ENCODE results near the gene TOM1L1.

TOM1L1 gene

DNA sequence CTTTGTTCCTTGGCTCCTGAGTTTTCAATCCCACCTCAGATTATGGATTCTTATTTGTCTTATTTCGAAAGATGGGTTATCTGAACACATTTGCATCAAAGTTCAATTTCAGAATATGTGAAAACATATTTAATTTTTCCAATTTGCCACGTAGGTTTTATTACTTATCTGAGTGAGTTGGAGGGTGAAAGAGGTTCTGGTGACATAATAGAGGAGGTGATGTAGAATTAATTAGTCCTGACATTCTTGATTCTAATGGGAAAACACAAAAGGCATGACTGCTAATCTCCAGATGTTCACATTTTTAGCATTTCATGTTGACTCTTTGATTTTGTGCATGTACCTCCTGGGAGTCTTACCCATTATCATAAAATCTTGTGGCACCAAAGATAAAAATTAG lies 9.1 kb downstream of the TOM1L1 start:
- H3K4me1 ChIP-seq (ENCODE audit: control insufficient read depth, insufficient read depth, low read length), result peaks cover 2% of the 10 kb centered on the region; the same call in 1 of the 2 replicates
- no CpG with 5 or more reads among the region's 2 CpGs for WGBS (ENCODE audit: insufficient coverage, insufficient read length)
- H3K27me3 ChIP-seq (ENCODE audit: control insufficient read depth, insufficient read depth, low read length), result no peaks in the 10 kb centered on the region
- peaks cover 8% of the 10 kb centered on the region; the same call in 1 of the 2 replicates for H3K36me3 ChIP-seq (ENCODE audit: control insufficient read depth, insufficient read depth, low read length)
- no peaks in the 10 kb centered on the region for H3K9me3 ChIP-seq (ENCODE audit: control insufficient read depth, insufficient read depth, low read length)
- no peak overlapping the region for H3K27ac ChIP-seq (ENCODE audit: low read length)
- H3K4me3 ChIP-seq (ENCODE audit: low read length), result no peak overlapping the region
- no peak for DNase-seq (ENCODE audit: low read depth, low spot score)

DNA sequence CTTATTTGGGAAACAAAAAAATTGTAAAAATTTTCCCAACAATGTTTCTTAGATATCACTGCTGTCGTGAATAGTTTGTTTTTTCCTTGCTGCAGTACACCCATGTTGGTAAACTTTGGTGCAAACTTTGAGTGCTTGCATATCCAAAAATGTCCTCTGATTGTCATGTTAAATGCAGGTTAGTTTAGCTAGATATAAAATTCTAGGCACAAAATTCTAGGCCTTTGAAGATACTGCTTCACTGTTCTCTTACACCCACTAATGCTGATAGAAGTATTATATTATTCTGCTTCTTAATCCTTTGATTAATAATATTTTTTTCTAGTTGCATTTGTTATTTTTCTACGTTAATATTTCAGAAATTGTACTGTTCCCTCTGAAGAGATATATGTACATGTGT lies 16.1 kb downstream of the TOM1L1 start:
- Histone ChIP-seq H3K9me3 (ENCODE audit: control insufficient read depth, insufficient read depth, low read length) (no peaks in the 10 kb centered on the region), H3K4me3 (ENCODE audit: low read length) (no peak overlapping the region), H3K4me1 (ENCODE audit: control insufficient read depth, insufficient read depth, low read length) (no peaks in the 10 kb centered on the region), H3K27ac (ENCODE audit: low read length) (no peak overlapping the region), H3K36me3 (ENCODE audit: control insufficient read depth, insufficient read depth, low read length) (peaks cover 7% of the 10 kb centered on the region; the same call in 1 of the 2 replicates), H3K27me3 (ENCODE audit: control insufficient read depth, insufficient read depth, low read length) (no peaks in the 10 kb centered on the region)
- no CpG with 5 or more reads among the region's 2 CpGs for WGBS (ENCODE audit: insufficient coverage, insufficient read length)
- DNase-seq (ENCODE audit: low read depth, low spot score), result no peak

DNA sequence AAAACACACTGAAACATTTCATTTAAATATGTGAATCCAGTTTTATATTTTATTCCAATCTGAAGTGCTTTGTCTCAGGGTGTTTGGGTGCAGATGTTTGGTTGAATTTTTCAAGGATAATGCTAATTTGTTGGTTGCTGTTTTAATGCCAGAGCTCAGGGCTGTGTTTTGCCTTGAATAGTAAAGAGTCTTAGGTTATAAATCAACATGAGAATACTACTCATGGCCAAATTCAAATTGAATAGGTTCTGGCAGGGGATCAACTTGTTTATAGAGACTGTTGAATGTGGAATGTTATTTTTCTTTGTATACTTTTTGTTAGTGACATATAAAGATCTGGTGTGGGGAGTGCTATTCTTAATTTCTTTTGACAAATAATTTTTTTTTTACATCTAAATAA lies 18.8 kb downstream of the TOM1L1 start:
- Histone ChIP-seq H3K27me3 (ENCODE audit: control insufficient read depth, insufficient read depth, low read length) (no peaks in the 10 kb centered on the region), H3K36me3 (ENCODE audit: control insufficient read depth, insufficient read depth, low read length) (peaks cover 7% of the 10 kb centered on the region; the same call in 1 of the 2 replicates), H3K27ac (ENCODE audit: low read length) (no peak overlapping the region), H3K4me1 (ENCODE audit: control insufficient read depth, insufficient read depth, low read length) (no peaks in the 10 kb centered on the region), H3K4me3 (ENCODE audit: low read length) (no peak overlapping the region), H3K9me3 (ENCODE audit: control insufficient read depth, insufficient read depth, low read length) (no peaks in the 10 kb centered on the region)
- DNase-seq (ENCODE audit: low read depth, low spot score), result no peak

DNA sequence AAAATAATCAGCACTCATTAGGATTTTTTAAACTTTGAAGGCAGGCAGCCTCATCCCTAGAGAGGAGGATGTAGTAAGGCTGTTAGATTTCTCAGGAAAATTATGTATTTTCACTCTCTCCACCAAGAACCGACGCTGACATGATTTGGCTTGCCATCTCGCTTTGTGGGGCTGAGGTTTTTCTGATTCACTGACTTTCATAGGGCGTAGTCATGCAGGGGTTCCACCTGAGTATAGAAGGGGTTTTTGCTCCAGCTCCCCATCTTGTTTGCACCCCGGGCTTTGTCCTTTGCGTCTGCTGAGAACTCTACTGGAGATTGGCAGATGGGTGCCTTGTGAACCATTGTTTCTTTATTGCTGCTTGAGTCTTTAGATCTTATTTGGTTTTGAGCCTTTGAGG lies 20.2 kb downstream of the TOM1L1 start:
- no peak for DNase-seq (ENCODE audit: low read depth, low spot score)

DNA sequence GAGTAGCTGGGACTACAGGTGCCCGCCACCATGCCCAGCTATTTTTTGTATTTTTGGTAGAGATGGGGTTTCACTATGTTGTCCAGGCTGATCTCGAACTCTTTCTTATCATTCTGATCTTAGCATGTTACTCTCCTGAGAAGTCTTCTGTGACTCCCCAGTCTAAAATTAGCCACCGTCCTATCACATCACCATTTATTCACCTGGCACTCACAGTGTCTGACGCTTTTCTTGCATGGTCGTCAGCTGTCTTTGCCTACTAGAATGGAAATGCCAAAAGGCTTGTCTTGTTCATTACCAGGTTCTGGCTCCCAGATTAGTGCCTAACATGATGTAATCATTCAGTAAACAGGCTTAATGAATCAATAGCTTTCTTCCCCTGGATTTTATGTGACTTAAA lies 23.8 kb downstream of the TOM1L1 start:
- H3K4me1 ChIP-seq (ENCODE audit: control insufficient read depth, insufficient read depth, low read length), result no peaks in the 10 kb centered on the region
- no peak overlapping the region for H3K4me3 ChIP-seq (ENCODE audit: low read length)
- H3K27me3 ChIP-seq (ENCODE audit: control insufficient read depth, insufficient read depth, low read length), result no peaks in the 10 kb centered on the region
- no peak overlapping the region for H3K27ac ChIP-seq (ENCODE audit: low read length)
- DNase-seq (ENCODE audit: low read depth, low spot score), result no peak
- H3K9me3 ChIP-seq (ENCODE audit: control insufficient read depth, insufficient read depth, low read length), result no peaks in the 10 kb centered on the region
- WGBS (ENCODE audit: insufficient coverage, insufficient read length), result no CpG with 5 or more reads among the region's 5 CpGs
- H3K36me3 ChIP-seq (ENCODE audit: control insufficient read depth, insufficient read depth, low read length), result peaks cover 3% of the 10 kb centered on the region; the same call in 1 of the 2 replicates

More for the DNA sequence above, 20.2 kb downstream of the TOM1L1 start:
- Histone ChIP-seq H3K27ac (ENCODE audit: low read length) (no peak overlapping the region), H3K4me1 (ENCODE audit: control insufficient read depth, insufficient read depth, low read length) (no peaks in the 10 kb centered on the region), H3K9me3 (ENCODE audit: control insufficient read depth, insufficient read depth, low read length) (no peaks in the 10 kb centered on the region), H3K4me3 (ENCODE audit: low read length) (no peak overlapping the region), H3K27me3 (ENCODE audit: control insufficient read depth, insufficient read depth, low read length) (no peaks in the 10 kb centered on the region), H3K36me3 (ENCODE audit: control insufficient read depth, insufficient read depth, low read length) (peaks cover 3% of the 10 kb centered on the region; the same call in 1 of the 2 replicates)
- WGBS (ENCODE audit: insufficient coverage, insufficient read length), result no CpG with 5 or more reads among the region's 6 CpGs

DNA sequence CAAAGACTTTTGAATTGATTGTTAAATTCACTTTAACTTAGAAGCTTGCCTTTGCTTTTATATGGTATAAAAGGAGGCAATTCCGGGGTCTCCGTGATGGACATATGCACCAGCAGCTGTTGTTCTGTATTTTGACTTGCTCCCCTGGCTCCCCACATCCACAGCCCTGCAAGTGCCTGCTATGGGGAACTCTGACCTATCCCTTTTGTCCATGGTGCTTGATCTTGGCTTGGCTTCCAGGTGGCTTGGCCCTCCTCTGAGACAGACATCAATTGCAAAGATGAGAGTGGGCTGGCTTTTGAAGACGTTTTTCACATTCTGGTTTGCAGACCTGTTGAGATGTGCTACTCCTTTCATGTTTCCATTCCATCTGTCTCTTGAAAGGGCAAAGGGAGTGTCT lies 26.9 kb downstream of the TOM1L1 start:
- peaks cover 3% of the 10 kb centered on the region; the same call in 1 of the 2 replicates for H3K36me3 ChIP-seq (ENCODE audit: control insufficient read depth, insufficient read depth, low read length)
- no peak overlapping the region for H3K4me3 ChIP-seq (ENCODE audit: low read length)
- H3K4me1 ChIP-seq (ENCODE audit: control insufficient read depth, insufficient read depth, low read length), result no peaks in the 10 kb centered on the region
- no CpG with 5 or more reads among the region's 3 CpGs for WGBS (ENCODE audit: insufficient coverage, insufficient read length)
- no peak overlapping the region for H3K27ac ChIP-seq (ENCODE audit: low read length)
- H3K9me3 ChIP-seq (ENCODE audit: control insufficient read depth, insufficient read depth, low read length), result no peaks in the 10 kb centered on the region
- DNase-seq (ENCODE audit: low read depth, low spot score), result no peak
- no peaks in the 10 kb centered on the region for H3K27me3 ChIP-seq (ENCODE audit: control insufficient read depth, insufficient read depth, low read length)

DNA sequence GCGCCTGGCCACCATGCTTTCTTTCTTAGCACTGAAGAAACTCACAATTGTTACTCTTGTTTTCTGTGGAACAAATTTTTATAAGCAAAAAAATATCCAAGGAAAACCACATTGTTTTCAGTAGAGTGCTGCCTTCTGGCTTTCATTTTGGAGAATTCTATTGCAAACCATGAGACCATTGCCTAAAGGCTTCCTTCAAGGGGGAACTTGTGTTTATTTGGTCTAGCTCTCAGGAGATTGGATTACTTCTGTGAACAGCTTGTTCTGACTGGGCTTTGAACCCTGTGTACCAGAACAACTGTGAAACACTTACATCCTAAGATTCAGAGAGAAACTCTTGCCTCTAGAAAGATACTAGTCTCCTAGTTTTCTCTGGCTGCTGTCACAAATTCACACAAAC lies 32.1 kb downstream of the TOM1L1 start:
- no CpG with 5 or more reads among the region's 1 CpG for WGBS (ENCODE audit: insufficient coverage, insufficient read length)
- no peak overlapping the region for H3K4me3 ChIP-seq (ENCODE audit: low read length)
- no peaks in the 10 kb centered on the region for H3K9me3 ChIP-seq (ENCODE audit: control insufficient read depth, insufficient read depth, low read length)
- no peaks in the 10 kb centered on the region for H3K4me1 ChIP-seq (ENCODE audit: control insufficient read depth, insufficient read depth, low read length)
- DNase-seq (ENCODE audit: low read depth, low spot score), result no peak
- H3K27ac ChIP-seq (ENCODE audit: low read length), result no peak overlapping the region
- peaks cover 23% of the 10 kb centered on the region; the same call in 1 of the 2 replicates for H3K36me3 ChIP-seq (ENCODE audit: control insufficient read depth, insufficient read depth, low read length)
- no peaks in the 10 kb centered on the region for H3K27me3 ChIP-seq (ENCODE audit: control insufficient read depth, insufficient read depth, low read length)

DNA sequence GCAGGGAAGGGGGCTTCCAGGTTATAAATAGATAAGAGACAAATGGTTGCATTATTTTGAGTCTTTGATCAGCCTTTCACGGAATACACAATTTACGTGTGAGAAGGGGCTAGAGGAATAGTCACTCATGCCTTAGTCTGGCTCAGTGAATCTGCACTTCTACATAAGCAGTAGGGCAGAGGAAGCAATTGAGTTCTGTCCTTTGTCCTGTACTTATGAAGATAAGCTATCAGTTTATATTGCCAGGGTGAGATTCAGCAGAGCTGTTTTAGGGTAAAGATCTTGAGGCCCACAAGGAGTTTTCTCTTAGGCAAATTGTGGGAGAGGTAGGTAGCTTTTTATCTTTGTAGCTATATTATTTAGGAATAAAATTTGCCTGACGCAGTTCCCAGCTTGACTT lies 33.3 kb downstream of the TOM1L1 start:
- Histone ChIP-seq H3K9me3 (ENCODE audit: control insufficient read depth, insufficient read depth, low read length) (no peaks in the 10 kb centered on the region), H3K4me3 (ENCODE audit: low read length) (no peak overlapping the region), H3K27me3 (ENCODE audit: control insufficient read depth, insufficient read depth, low read length) (no peaks in the 10 kb centered on the region), H3K4me1 (ENCODE audit: control insufficient read depth, insufficient read depth, low read length) (no peaks in the 10 kb centered on the region), H3K36me3 (ENCODE audit: control insufficient read depth, insufficient read depth, low read length) (peaks cover 23% of the 10 kb centered on the region; the same call in 1 of the 2 replicates), H3K27ac (ENCODE audit: low read length) (no peak overlapping the region)
- no CpG with 5 or more reads among the region's 3 CpGs for WGBS (ENCODE audit: insufficient coverage, insufficient read length)
- no peak for DNase-seq (ENCODE audit: low read depth, low spot score)

DNA sequence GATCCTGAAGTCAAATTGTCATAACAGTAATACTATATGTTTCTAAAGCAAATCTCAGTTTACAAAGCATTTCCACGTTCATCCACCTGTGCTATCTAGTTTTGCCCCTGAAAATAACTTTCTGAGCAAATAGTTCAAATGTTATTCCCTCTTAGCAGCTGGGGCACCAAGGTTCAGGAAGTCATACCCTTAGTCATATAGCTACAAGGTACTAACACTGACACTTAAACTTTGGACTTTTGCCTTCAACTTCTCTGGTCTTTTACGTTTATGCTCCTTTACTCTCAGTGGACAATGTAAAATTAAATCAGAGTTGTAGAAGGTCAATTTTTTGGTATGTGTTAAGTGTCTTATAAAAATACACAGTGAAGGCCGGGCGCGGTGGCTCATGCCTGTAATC lies 34.8 kb downstream of the TOM1L1 start:
- no peak for DNase-seq (ENCODE audit: low read depth, low spot score)
- H3K27me3 ChIP-seq (ENCODE audit: control insufficient read depth, insufficient read depth, low read length), result no peaks in the 10 kb centered on the region
- no peaks in the 10 kb centered on the region for H3K4me1 ChIP-seq (ENCODE audit: control insufficient read depth, insufficient read depth, low read length)
- H3K4me3 ChIP-seq (ENCODE audit: low read length), result no peak overlapping the region
- no CpG with 5 or more reads among the region's 5 CpGs for WGBS (ENCODE audit: insufficient coverage, insufficient read length)
- peaks cover 29% of the 10 kb centered on the region; the same call in 1 of the 2 replicates for H3K36me3 ChIP-seq (ENCODE audit: control insufficient read depth, insufficient read depth, low read length)
- no peaks in the 10 kb centered on the region for H3K9me3 ChIP-seq (ENCODE audit: control insufficient read depth, insufficient read depth, low read length)
- H3K27ac ChIP-seq (ENCODE audit: low read length), result no peak overlapping the region

DNA sequence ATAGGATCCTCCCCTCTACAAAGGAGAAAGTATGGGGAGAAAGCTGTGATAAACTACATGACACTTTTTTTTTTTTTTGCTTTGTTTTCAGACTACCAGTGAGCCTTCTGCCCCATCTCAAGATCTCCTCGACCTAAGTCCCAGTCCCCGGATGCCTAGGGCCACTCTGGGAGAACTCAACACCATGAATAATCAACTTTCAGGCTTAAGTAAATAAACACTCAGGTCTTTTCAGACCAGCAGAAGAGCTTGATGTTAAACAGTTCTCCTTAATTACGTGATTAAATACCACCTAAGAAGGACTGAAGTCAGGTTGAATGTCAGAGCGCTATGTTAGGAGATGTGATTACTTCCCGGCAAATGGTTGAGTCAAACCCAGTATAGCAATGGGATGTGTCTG lies 36.4 kb downstream of the TOM1L1 start:
- WGBS (ENCODE audit: insufficient coverage, insufficient read length), result no CpG with 5 or more reads among the region's 5 CpGs
- Histone ChIP-seq H3K4me1 (ENCODE audit: control insufficient read depth, insufficient read depth, low read length) (no peaks in the 10 kb centered on the region), H3K27ac (ENCODE audit: low read length) (no peak overlapping the region), H3K27me3 (ENCODE audit: control insufficient read depth, insufficient read depth, low read length) (no peaks in the 10 kb centered on the region), H3K36me3 (ENCODE audit: control insufficient read depth, insufficient read depth, low read length) (peaks cover 29% of the 10 kb centered on the region; the same call in 1 of the 2 replicates), H3K4me3 (ENCODE audit: low read length) (no peak overlapping the region), H3K9me3 (ENCODE audit: control insufficient read depth, insufficient read depth, low read length) (no peaks in the 10 kb centered on the region)
- DNase-seq (ENCODE audit: low read depth, low spot score), result no peak

DNA sequence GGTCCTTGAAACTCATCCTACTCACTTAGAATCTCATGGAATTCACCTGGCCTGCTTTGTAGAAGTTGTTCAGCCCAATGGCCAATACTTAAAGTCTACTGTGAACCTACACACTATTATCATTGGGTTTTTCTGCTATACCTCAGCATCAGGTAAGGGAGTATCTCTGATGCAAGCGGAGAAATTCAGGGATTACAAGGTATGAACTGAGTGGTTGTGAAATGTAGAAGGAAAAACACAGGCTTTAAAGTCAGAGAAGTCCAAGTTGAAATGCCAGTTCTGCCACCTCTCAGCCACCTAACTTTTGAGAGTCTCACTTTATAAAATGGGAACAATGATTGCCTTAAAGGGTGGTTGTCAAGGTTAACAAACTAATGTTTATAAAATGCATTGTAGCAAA lies 36.8 kb downstream of the TOM1L1 start:
- H3K27me3 ChIP-seq (ENCODE audit: control insufficient read depth, insufficient read depth, low read length), result no peaks in the 10 kb centered on the region
- H3K27ac ChIP-seq (ENCODE audit: low read length), result no peak overlapping the region
- no CpG with 5 or more reads among the region's 1 CpG for WGBS (ENCODE audit: insufficient coverage, insufficient read length)
- no peak overlapping the region for H3K4me3 ChIP-seq (ENCODE audit: low read length)
- H3K9me3 ChIP-seq (ENCODE audit: control insufficient read depth, insufficient read depth, low read length), result no peaks in the 10 kb centered on the region
- DNase-seq (ENCODE audit: low read depth, low spot score), result no peak
- H3K36me3 ChIP-seq (ENCODE audit: control insufficient read depth, insufficient read depth, low read length), result peaks cover 29% of the 10 kb centered on the region; the same call in 1 of the 2 replicates
- H3K4me1 ChIP-seq (ENCODE audit: control insufficient read depth, insufficient read depth, low read length), result no peaks in the 10 kb centered on the region

Measured in iPS DF 6.9 (cell line).